Measurements from ENCODE around the gene PNPLA3. TPM values are rescaled to one million over a fixed set of nuclear protein-coding genes. Genes with fewer than 3 reads are reported as not detected.

The PNPLA3 gene
- total and polyA plus RNA-seq, 9 of the 15 experiments (the other 6 are each of a cell fraction or from before 2014, with no cell fraction given), result 0.20 to 0.48 (median 0.38) TPM; not detected in 6

- TF ChIP-seq THAP12 (CRISPR knock-in tag; IDR thresholded peaks at IDR 0.05), result no peak
- TF ChIP-seq ZNF134 (CRISPR knock-in tag; conservative IDR thresholded peaks at IDR 0.05), result 0 out of 2 replicates have a peak, but pooled peaks have one; percentile 21
Observed at GRCh38 chr22:43969021-43969878, 45.6 kb downstream of the PNPLA3 start (continued).

- in situ Hi-C loops (cut with MboI), result no loop called here
- intact Hi-C loops (cut with micrococcal nuclease), result no loop called here
- DNase-seq (ENCODE audit: extremely low read depth in 1 of 4, low spot score in 3 of 4), result peak; percentile 20 to 46 (median 28)
- WGBS (ENCODE audit: insufficient coverage, low coverage, missing lambda C conversion rate), result 32% methylated on average over 7 of the region's 8 CpGs
- Histone ChIP-seq H3K4me2 (ENCODE audit: insufficient read depth, low read length) (peak overlapping the region; percentile 80), H3K9me3 (replicated peaks; ENCODE audit: control insufficient read depth, insufficient read depth, low read depth, low read length) (0 out of 2 replicates have a peak, but pooled peaks cover 2% of the 10 kb centered on the region), H3K9ac (ENCODE audit: insufficient read depth in 1 of 2, low read depth in 2 of 2, low read length in 2 of 2) (peak overlapping the region in 1 of 2 experiments; percentile 63; a peak in 2 of 4 replicates), H3K79me2 (ENCODE audit: control insufficient read depth, insufficient read depth, low read length) (peaks cover 6% of the 10 kb centered on the region; the same call in 2 of the 3 replicates), H4K20me1 (replicated peaks; ENCODE audit: control insufficient read depth, insufficient read depth, low read length) (no peaks in the 10 kb centered on the region), H3K4me1 (replicated peaks in 1 of 2; ENCODE audit: control insufficient read depth in 2 of 2, insufficient read depth in 2 of 2, low read length in 2 of 2) (peaks cover 23 to 33% of the 10 kb centered on the region in 2 experiments; a peak in 4 of 5 replicates), H2AFZ (ENCODE audit: low read depth, low read length) (peak overlapping the region; percentile 38; the same call in 1 of the 2 replicates), H3K9me1 (ENCODE audit: control insufficient read depth, insufficient read depth, low read length) (no peaks in the 10 kb centered on the region), H3K27ac (ENCODE audit: extremely low read depth, low read depth, low read length) (peak overlapping the region; percentile 85), H3K36me3 (ENCODE audit: control insufficient read depth, insufficient read depth, low read length) (peaks cover 78% of the 10 kb centered on the region), H3K27me3 (ENCODE audit: control insufficient read depth in 2 of 2, insufficient read depth in 2 of 2, low read length in 2 of 2) (no peaks in the 10 kb centered on the region), H3K4me3 (no peak overlapping the region)
- no TSS peak for BruUV-seq (replicated peaks)
- CTCF ChIA-PET (ENCODE audit: low intra/inter-chr PET ratio), result no interaction called here
- POLR2A ChIA-PET, result no interaction called here
- peak; percentile 53 for ATAC-seq
- FAIRE-seq, result peak; percentile 71
- peak; percentile 65 for TF ChIP-seq ZNF592 (IDR thresholded peaks at IDR 0.05)
- TF ChIP-seq FIP1L1 (IDR thresholded peaks at IDR 0.05; ENCODE audit: low read depth, low read length, poor library complexity, severe bottlenecking), result no peak
- no peak for TF ChIP-seq MAFK (IDR thresholded peaks at IDR 0.05; ENCODE audit: low read length)
- TF ChIP-seq NR4A1 (CRISPR knock-in tag; IDR thresholded peaks at IDR 0.05), result no peak
- peak; percentile 79 for TF ChIP-seq NR4A1 (tag; IDR thresholded peaks at IDR 0.05)
- no peak for TF ChIP-seq SREBF2 (CRISPR knock-in tag; IDR thresholded peaks at IDR 0.05)
- no peak for TF ChIP-seq ZNF133 (CRISPR knock-in tag; IDR thresholded peaks at IDR 0.05)
- no peak for TF ChIP-seq RBM39 (optimal IDR thresholded peaks at IDR 0.05; ENCODE audit: low read depth, low read length)
- TF ChIP-seq BRCA1 (IDR thresholded peaks at IDR 0.05), result no peak
- no peak for TF ChIP-seq BRCA1 (CRISPR knock-in tag; IDR thresholded peaks at IDR 0.05)
- peak; percentile 68; the same call in 1 of the 2 replicates for TF ChIP-seq ZNF766 (CRISPR knock-in tag; conservative IDR thresholded peaks at IDR 0.05)
Observed at GRCh38 chr22:43969989-43970755, 46.6 kb downstream of the PNPLA3 start.

Data from K562 (cell line).